ENCODE results near the gene TMCC3. TPM values are rescaled to one million over a fixed set of nuclear protein-coding genes. Genes with fewer than 3 reads are reported as not detected.

The TMCC3 gene
- total RNA-seq, 4 donors from 2014 or later: 12.4 to 47.3 (median 32.7) TPM

DNA sequence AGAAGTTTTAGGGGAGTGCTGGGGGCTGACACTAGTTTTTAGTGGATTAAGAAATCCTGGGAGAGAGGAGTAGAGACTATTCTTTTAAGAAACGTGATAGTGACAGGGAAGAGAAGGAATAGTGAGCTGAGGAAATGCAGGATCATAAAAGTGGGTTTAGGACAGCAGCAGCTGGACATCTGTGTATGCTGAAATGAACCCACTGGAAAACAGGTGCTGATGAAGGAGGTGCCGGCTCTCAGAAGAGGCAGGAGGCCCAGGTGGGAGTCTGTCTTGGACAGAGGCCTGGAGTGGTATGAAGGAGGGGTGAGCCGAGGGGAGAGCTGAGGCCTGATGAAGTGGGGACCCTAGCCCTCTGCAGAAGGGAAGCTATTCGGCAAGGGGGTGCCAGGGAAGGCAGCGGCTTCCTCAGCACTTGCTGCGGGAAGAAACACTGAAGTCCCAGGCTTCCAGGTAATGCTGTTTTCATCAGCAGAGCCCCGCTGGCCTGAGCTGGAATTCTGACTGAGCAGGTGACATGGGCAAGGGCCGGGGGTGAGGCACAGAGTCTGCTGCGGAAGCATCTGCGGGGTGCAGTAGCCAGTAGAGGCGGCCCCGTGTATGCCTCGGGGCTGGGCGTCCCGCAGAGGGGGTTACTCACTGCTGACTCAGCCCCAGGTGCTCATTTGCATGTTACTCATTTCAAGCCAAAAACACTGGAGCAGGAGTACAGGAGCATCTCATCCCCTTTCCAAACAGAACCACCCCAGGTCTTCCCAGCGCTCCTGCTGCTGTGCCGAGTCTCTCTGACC, 89.7 kb downstream of the TMCC3 start:
- TF ChIP-seq, protein P1, sequence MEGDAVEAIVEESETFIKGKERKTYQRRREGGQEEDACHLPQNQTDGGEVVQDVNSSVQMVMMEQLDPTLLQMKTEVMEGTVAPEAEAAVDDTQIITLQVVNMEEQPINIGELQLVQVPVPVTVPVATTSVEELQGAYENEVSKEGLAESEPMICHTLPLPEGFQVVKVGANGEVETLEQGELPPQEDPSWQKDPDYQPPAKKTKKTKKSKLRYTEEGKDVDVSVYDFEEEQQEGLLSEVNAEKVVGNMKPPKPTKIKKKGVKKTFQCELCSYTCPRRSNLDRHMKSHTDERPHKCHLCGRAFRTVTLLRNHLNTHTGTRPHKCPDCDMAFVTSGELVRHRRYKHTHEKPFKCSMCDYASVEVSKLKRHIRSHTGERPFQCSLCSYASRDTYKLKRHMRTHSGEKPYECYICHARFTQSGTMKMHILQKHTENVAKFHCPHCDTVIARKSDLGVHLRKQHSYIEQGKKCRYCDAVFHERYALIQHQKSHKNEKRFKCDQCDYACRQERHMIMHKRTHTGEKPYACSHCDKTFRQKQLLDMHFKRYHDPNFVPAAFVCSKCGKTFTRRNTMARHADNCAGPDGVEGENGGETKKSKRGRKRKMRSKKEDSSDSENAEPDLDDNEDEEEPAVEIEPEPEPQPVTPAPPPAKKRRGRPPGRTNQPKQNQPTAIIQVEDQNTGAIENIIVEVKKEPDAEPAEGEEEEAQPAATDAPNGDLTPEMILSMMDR (IDR thresholded peaks at IDR 0.05): no peak
- no peak for TF ChIP-seq POLR2A (IDR thresholded peaks at IDR 0.05)
- DNase-seq: no peak
- Histone ChIP-seq H3K36me3 (no peaks in the 10 kb centered on the region), H3K27ac (no peak overlapping the region), H3K4me3 (no peak overlapping the region), H3K9me3 (no peaks in the 10 kb centered on the region), H3K4me1 (no peaks in the 10 kb centered on the region), H3K27me3 (no peaks in the 10 kb centered on the region)
- intact Hi-C loops (cut with DNase I; ENCODE audit: low total_unique reads): no loop called here

DNA sequence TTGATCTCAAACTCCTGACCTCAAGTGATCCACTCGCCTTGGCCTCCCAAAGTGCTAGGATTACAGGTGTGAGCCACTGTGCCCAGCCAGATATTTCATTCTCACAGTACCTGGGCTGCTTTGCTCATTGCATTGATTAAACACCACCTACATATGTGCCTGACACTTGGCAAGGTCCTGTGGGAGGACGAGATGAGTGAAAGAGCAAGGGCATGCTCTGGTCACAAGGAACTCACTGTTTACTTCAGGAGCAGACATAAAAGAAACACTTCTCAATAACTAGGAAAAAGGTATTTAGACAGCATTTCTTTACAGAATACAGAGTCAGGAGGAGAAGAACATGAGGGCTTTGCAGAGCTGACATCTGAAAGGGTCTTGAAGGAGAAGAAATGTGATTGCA, 91.7 kb downstream of the TMCC3 start:
- TF ChIP-seq, protein P1 (IDR thresholded peaks at IDR 0.05): no peak
- no peak for TF ChIP-seq POLR2A (IDR thresholded peaks at IDR 0.05)
- Histone ChIP-seq H3K36me3 (no peaks in the 10 kb centered on the region), H3K4me1 (no peaks in the 10 kb centered on the region), H3K27me3 (no peaks in the 10 kb centered on the region), H3K9me3 (no peaks in the 10 kb centered on the region), H3K4me3 (no peak overlapping the region), H3K27ac (no peak overlapping the region)
- DNase-seq: no peak
- intact Hi-C loops (cut with DNase I; ENCODE audit: low total_unique reads): no loop called here

DNA sequence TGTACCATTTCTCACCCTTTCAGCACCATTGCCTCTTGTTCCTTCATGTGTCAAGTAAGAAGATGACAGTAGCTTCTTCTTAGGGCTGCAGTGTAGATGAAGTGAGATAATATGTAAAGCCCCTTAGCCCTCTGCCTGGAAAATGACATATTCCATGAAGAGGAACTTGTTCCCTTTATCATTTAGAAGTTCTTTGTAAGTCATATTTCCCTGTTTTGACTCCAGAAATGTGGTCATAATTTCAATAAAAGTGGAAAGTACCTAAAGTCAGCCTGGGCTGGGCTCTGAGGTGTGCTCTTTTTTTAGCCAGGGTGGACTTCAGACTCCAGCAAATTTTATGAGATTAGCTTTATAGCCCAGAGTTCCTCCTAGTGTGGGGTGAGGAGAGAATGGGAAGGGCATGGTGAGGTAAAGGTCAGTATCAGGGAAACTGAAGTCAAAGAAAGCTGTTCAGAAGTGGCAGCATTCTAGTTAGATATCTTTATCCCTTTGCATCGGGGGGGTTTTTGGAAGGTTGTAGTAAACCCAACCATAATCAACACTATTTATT, 92.5 kb downstream of the TMCC3 start:
- H3K27ac ChIP-seq: no peak overlapping the region
- TF ChIP-seq POLR2A (IDR thresholded peaks at IDR 0.05): no peak
- TF ChIP-seq, protein P1 (IDR thresholded peaks at IDR 0.05): no peak
- intact Hi-C loops (cut with DNase I; ENCODE audit: low total_unique reads): no loop called here
- H3K9me3 ChIP-seq: no peaks in the 10 kb centered on the region
- no peaks in the 10 kb centered on the region for H3K4me1 ChIP-seq
- no peaks in the 10 kb centered on the region for H3K27me3 ChIP-seq
- H3K36me3 ChIP-seq: no peaks in the 10 kb centered on the region
- no peak for DNase-seq
- no peak overlapping the region for H3K4me3 ChIP-seq

DNA sequence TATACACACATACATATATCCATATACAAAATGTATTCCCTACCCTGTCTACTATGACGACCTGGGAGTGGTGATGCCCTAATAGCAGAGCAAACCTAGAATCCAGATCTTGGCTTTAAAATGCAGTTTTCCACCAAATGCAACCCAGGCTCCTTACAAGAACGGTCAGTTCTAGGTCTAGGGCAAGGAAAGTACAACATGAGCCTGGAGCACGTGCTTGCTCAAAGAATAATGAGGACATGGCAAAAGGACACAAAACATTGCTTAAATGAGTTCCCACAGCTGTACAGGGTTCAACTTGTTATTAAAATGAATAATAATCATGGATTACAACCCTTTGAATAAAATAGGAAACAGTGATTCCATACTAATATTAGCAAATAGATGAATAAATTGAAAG, 94.7 kb downstream of the TMCC3 start:
- H3K4me3 ChIP-seq: no peak overlapping the region
- H3K36me3 ChIP-seq: no peaks in the 10 kb centered on the region
- H3K9me3 ChIP-seq: no peaks in the 10 kb centered on the region
- no peak for DNase-seq
- intact Hi-C loops (cut with DNase I; ENCODE audit: low total_unique reads): no loop called here
- TF ChIP-seq POLR2A (IDR thresholded peaks at IDR 0.05): no peak
- TF ChIP-seq, protein P1 (IDR thresholded peaks at IDR 0.05): no peak
- H3K27me3 ChIP-seq: no peaks in the 10 kb centered on the region
- H3K4me1 ChIP-seq: no peaks in the 10 kb centered on the region
- H3K27ac ChIP-seq: no peak overlapping the region

DNA sequence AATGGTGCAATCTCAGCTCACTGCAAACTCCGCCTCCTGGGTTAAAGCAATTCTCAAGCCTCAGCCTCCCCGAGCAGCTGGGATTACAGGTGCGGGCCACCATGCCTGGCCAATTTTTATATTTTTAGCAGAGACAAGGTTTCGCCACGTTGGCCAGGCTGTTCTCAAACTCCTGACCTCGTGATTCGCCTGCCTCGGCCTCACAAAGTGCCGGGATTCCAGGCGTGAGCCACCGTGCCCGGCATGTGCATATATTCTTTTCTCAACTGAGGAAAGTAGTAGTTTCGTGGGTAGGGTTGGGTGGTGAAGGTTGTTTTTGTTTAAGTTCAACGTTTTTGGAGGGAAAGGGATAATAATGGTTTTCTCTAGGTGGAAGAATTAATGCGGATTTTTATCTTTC, 96.5 kb downstream of the TMCC3 start:
- no peak overlapping the region for H3K27ac ChIP-seq
- TF ChIP-seq POLR2A (IDR thresholded peaks at IDR 0.05): no peak
- TF ChIP-seq, protein P1 (IDR thresholded peaks at IDR 0.05): no peak
- no peak for DNase-seq
- H3K4me3 ChIP-seq: no peak overlapping the region
- no peaks in the 10 kb centered on the region for H3K36me3 ChIP-seq
- H3K9me3 ChIP-seq: no peaks in the 10 kb centered on the region
- H3K4me1 ChIP-seq: no peaks in the 10 kb centered on the region
- intact Hi-C loops (cut with DNase I; ENCODE audit: low total_unique reads): no loop called here
- no peaks in the 10 kb centered on the region for H3K27me3 ChIP-seq

Data from uterus (tissue), 4 donors.